ENCODE measurements around the gene NUDT15.

NUDT15 gene

DNA sequence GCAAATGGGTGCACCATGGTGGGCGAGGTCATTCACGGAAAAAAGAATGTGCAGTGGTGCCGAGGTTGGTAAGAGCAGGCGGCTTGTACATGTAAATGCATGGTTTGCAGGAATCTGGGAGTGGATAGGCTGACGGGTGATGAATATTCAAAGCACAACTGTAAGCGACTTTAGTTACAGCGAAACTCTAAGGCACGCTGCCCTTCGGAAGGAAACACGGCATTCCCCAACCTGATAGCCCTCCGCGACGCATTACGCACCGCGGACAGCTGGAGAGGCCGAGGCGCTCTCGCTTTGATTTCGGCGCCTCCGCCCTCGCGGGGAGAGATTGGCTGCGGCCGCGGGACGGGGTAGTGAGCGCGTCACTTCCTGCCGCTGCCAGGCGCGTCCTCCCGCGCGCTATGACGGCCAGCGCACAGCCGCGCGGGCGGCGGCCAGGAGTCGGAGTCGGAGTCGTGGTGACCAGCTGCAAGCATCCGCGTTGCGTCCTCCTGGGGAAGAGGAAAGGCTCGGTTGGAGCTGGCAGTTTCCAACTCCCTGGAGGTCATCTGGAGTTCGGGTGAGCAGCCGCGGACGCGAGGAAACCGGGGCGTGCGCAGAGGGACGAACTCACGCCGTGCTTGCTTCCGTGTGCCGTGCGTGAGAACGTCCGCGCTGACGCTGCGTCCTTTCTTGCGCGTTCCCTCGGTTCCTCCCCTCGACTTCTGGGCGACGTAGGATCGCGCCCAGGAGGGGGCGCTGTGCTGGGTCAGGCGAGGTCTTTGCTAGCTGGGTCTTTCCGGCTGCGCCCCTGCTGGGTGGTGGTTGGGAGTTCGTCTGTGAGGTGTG lies at the start of gene NUDT15:
Gene NUDT15, plus strand, starts transcription at position 381 of the 828 bp plus-strand sequence. Its CDS starts 21 bp downstream, at position 402.
- peak within 1 kb of the TSS; percentile 84 for H3K4me3 ChIP-seq (ENCODE audit: low read depth, low read length)
- TF ChIP-seq, protein P1, sequence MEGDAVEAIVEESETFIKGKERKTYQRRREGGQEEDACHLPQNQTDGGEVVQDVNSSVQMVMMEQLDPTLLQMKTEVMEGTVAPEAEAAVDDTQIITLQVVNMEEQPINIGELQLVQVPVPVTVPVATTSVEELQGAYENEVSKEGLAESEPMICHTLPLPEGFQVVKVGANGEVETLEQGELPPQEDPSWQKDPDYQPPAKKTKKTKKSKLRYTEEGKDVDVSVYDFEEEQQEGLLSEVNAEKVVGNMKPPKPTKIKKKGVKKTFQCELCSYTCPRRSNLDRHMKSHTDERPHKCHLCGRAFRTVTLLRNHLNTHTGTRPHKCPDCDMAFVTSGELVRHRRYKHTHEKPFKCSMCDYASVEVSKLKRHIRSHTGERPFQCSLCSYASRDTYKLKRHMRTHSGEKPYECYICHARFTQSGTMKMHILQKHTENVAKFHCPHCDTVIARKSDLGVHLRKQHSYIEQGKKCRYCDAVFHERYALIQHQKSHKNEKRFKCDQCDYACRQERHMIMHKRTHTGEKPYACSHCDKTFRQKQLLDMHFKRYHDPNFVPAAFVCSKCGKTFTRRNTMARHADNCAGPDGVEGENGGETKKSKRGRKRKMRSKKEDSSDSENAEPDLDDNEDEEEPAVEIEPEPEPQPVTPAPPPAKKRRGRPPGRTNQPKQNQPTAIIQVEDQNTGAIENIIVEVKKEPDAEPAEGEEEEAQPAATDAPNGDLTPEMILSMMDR (conservative IDR thresholded peaks at IDR 0.05; ENCODE audit: low read depth, low read length), result peak; percentile 99
- DNase-seq (ENCODE audit: low read depth), result peak; percentile 98

DNA sequence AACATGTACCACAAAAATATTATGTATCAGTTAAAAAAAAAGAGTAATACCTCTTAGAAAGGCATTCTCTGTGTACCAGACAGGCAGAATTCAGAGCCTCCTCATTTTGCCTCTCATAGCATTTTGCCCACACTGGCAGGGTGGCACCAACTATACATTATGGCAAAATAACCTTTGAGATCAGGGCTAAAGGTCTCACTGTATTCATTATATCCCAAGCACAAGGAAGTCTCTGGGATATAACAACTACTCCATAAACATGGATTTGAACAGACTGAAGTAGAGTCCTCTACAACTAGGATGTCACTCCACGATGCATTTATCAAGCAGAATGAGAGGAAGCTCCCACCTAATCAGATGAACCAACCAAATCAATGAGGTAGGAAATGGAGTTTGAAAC lies 47.1 kb upstream of the NUDT15 start:
- DNase-seq (ENCODE audit: low read depth), result no peak
- no peak overlapping the region for H3K4me3 ChIP-seq (ENCODE audit: low read depth, low read length)
- TF ChIP-seq, protein P1 (conservative IDR thresholded peaks at IDR 0.05; ENCODE audit: low read depth, low read length), result no peak

DNA sequence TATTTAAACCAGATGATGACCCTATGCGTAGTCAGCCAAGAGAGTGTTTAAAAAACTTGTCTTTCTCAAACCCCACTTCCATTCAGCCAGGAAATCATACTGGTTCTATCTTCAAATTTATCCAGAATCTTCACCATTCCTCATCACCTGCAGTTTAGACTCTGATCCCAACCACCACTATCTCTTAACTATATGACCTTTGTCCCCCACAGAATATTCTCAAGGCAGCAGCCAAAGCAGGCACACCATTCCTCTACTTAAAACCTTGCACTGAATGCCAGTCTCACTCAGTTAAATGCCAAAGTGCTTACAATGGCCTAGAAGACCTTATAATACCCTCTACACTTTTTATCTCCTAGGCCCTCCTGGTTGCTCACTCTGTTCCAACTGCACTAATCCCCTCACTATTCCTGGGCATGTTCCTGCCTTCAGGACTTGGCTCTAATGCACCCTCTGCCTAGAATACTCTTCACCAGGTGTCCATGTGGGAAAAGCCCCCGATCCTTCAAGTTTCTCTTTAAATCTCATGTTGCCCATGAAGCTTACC lies 46.5 kb upstream of the NUDT15 start:
- no peak overlapping the region for H3K4me3 ChIP-seq (ENCODE audit: low read depth, low read length)
- TF ChIP-seq, protein P1 (conservative IDR thresholded peaks at IDR 0.05; ENCODE audit: low read depth, low read length), result no peak
- DNase-seq (ENCODE audit: low read depth), result no peak

DNA sequence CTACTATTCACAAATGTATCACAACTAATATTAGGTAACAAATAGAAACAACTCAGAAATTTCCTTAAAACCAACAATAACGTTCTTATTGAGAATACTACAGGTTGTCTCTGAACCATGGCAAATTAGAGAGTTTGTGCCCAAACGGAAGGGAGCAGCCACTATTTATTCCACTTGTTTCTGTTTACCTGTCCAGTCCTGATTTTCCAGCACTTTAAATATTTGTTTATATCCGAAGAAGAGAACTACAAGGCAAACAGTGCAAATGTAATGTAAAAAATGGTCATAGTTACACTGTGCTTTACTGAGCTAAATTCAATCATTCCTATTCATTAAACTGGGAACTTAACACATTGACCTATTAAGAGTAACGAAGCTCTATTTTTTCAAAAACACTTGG lies 45.7 kb upstream of the NUDT15 start:
- no peak overlapping the region for H3K4me3 ChIP-seq (ENCODE audit: low read depth, low read length)
- TF ChIP-seq, protein P1 (conservative IDR thresholded peaks at IDR 0.05; ENCODE audit: low read depth, low read length), result no peak
- no peak for DNase-seq (ENCODE audit: low read depth)

DNA sequence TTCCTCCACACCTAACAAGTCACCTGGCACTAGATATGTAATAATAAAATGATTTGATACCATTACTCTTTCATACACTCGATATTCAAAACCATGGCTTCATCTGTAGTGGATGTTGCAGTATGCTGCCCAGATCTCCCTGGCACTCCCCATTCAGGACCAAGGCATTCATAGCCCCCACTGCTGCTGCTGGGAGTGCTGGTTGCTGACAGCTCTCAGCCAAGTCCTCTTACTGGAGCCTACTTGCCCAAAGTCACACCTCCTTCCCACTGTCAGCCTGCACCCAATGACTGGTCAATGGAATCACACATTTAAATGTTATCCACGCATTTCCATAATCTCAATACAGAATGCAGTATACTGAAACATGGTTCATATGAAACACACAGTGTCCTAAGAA lies 40.1 kb upstream of the NUDT15 start:
- no peak overlapping the region for H3K4me3 ChIP-seq (ENCODE audit: low read depth, low read length)
- TF ChIP-seq, protein P1 (conservative IDR thresholded peaks at IDR 0.05; ENCODE audit: low read depth, low read length), result no peak
- no peak for DNase-seq (ENCODE audit: low read depth)

DNA sequence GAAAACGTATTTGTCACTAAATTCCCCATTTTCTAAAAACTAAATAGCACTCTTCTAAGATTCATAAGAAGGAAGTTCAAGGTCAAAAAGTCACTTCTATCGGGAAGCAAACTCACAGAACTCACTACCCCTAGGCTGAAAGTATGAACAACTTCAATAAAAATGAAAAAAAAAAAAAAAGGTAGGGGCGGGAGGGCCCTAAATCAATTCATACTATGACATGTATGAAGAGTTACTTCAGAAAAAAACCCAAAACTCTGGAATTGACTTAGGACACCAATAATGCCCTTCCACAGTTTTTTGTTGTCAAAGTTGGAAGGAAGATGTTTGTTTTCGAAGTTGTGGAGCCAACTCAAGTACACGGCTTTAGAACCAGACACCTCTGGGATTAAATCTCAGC lies 37.6 kb upstream of the NUDT15 start:
- TF ChIP-seq, protein P1 (conservative IDR thresholded peaks at IDR 0.05; ENCODE audit: low read depth, low read length), result no peak
- DNase-seq (ENCODE audit: low read depth), result no peak
- peak overlapping the region; percentile 100 for H3K4me3 ChIP-seq (ENCODE audit: low read depth, low read length)

Measured in choroid plexus epithelial cell (primary cell).